ENCODE data around the gene FXR1.

GRCh38 chr3:180918542-180918941, 6.1 kb downstream of the FXR1 start:
- no peak for TF ChIP-seq CTCF (conservative IDR thresholded peaks at IDR 0.05 in 1 of 2, IDR thresholded peaks at IDR 0.05 in 1 of 2; ENCODE audit: low read depth in 1 of 2, low read length in 2 of 2)
- no peak for TF ChIP-seq EZH2 (IDR thresholded peaks at IDR 0.05; ENCODE audit: low read length, missing control alignments)

Data from fibroblast of lung (primary cell).